Neuronal stem cell (in vitro differentiated cells): ENCODE measurements around the gene KRT15. TPM values are rescaled to one million over a fixed set of nuclear protein-coding genes. Genes with fewer than 3 reads are reported as not detected.

Experiments
- DNase-seq: peaks from one replicate; pipeline ENCODE4 v3.0.0-alpha.2; 2013; ENCODE audit warnings: low spot score
- H2AFZ ChIP-seq: one replicate; pipeline ENCODE4 v1.6.1; 2013; ENCODE audit warnings: mild to moderate bottlenecking, low read length, inconsistent platforms
- H2AK5ac ChIP-seq: 2 replicates; pipeline ENCODE4 v1.6.1; 2013; ENCODE audit warnings: low read depth, mild to moderate bottlenecking, inconsistent platforms, low read length, moderate library complexity, mixed read lengths
- H2BK120ac ChIP-seq: 2 replicates; pipeline ENCODE4 v1.6.1; 2013; ENCODE audit warnings: low read depth, mild to moderate bottlenecking, inconsistent platforms, low read length, moderate library complexity, mixed read lengths
- H2BK12ac ChIP-seq: one replicate; pipeline ENCODE4 v1.6.1; 2013; ENCODE audit warnings: low read length, inconsistent platforms
- H2BK15ac ChIP-seq: 2 replicates; pipeline ENCODE4 v1.6.1; 2013; ENCODE audit warnings: mild to moderate bottlenecking, low read length, inconsistent platforms, mixed read lengths
- H2BK5ac ChIP-seq: one replicate; pipeline ENCODE4 v1.6.1; 2013; ENCODE audit warnings: inconsistent platforms, mild to moderate bottlenecking, low read length, moderate library complexity
- H3K14ac ChIP-seq: one replicate; pipeline ENCODE4 v1.6.1; 2013; ENCODE audit warnings: low read length, inconsistent platforms
- H3K18ac ChIP-seq: 2 replicates; pipeline ENCODE4 v1.6.1; 2013; ENCODE audit warnings: low read length, inconsistent platforms
- H3K23ac ChIP-seq: 2 replicates; pipeline ENCODE4 v1.6.1; 2013; ENCODE audit warnings: low read depth, mild to moderate bottlenecking, mixed read lengths, low read length, inconsistent platforms; ENCODE audit not compliant: poor library complexity
- H3K27ac ChIP-seq: replicated peaks from 3 replicates; pipeline ENCODE4 v1.5.1; 2013; ENCODE audit warnings: low read length, inconsistent platforms
- H3K27me3 ChIP-seq, 3 experiments: 2 replicates each; pipeline ENCODE4 v1.6.1; 2013; ENCODE audit warnings: low read length in 3 of 3, mild to moderate bottlenecking in 2 of 3, inconsistent platforms in 1 of 3, low read depth in 1 of 3, mixed read lengths in 1 of 3, moderate library complexity in 1 of 3; ENCODE audit not compliant: control insufficient read depth in 3 of 3, insufficient read depth in 3 of 3
- H3K36me3 ChIP-seq, 2 donors: replicated peaks in 1 of 2; 2 replicates each; pipeline ENCODE4 v1.6.1; 2013; ENCODE audit warnings: low read length in 2 of 2; ENCODE audit not compliant: control insufficient read depth in 2 of 2, insufficient read depth in 2 of 2
- H3K4ac ChIP-seq: 2 replicates; pipeline ENCODE4 v1.6.1; 2013; ENCODE audit warnings: inconsistent platforms, mild to moderate bottlenecking, low read length, moderate library complexity
- H3K4me1 ChIP-seq, 2 donors: 1 replicate in 1 of 2; 2 replicates in 1 of 2; pipeline ENCODE4 v1.6.1; 2013; ENCODE audit warnings: low read length in 2 of 2, low read depth in 1 of 2; ENCODE audit not compliant: control insufficient read depth in 2 of 2, insufficient read depth in 1 of 2
- H3K4me2 ChIP-seq: one replicate; pipeline ENCODE4 v1.6.1; 2013; ENCODE audit warnings: mild to moderate bottlenecking, low read length, inconsistent platforms; ENCODE audit not compliant: insufficient read depth, poor library complexity, severe bottlenecking
- H3K4me3 ChIP-seq, 2 donors: 2 replicates each; pipeline ENCODE4 v1.5.1; 2013; ENCODE audit warnings: low read length in 2 of 2, mild to moderate bottlenecking in 2 of 2, inconsistent platforms in 1 of 2, moderate library complexity in 1 of 2
- H3K79me1 ChIP-seq: one replicate; pipeline ENCODE4 v1.6.1; 2013; ENCODE audit warnings: low read depth, mild to moderate bottlenecking, inconsistent platforms, low read length, moderate library complexity
- H3K9ac ChIP-seq: one replicate; pipeline ENCODE4 v1.6.1; 2013; ENCODE audit warnings: mild to moderate bottlenecking, low read depth, low read length, inconsistent platforms; ENCODE audit not compliant: poor library complexity
- H3K9me3 ChIP-seq, 2 donors: replicated peaks in 1 of 2; 2 replicates each; pipeline versions ENCODE3 to v1.6.1; 2013; ENCODE audit warnings: low read length in 2 of 2, mild to moderate bottlenecking in 2 of 2, inconsistent platforms in 1 of 2, low read depth in 1 of 2, mixed read lengths in 1 of 2, moderate library complexity in 1 of 2; ENCODE audit not compliant: control insufficient read depth in 2 of 2, insufficient read depth in 1 of 2
- H4K8ac ChIP-seq: one replicate; pipeline ENCODE4 v1.6.1; 2013; ENCODE audit warnings: low read depth, mild to moderate bottlenecking, inconsistent platforms, low read length, moderate library complexity
- H4K91ac ChIP-seq: one replicate; pipeline ENCODE4 v1.6.1; 2013; ENCODE audit warnings: low read length, low read depth, mild to moderate bottlenecking, inconsistent platforms; ENCODE audit not compliant: poor library complexity
- WGBS, 2 donors: extraction: QIAGEN DNeasy Blood & Tissue Kit; methylation state at CpG; one replicate each; pipeline ENCODE4 v1.1.7; 2013; ENCODE audit warnings: missing lambda C conversion rate in 2 of 2, mixed read lengths in 1 of 2; ENCODE audit not compliant: insufficient read length in 2 of 2, insufficient replicate concordance in 1 of 2; ENCODE audit errors: extremely low coverage in 2 of 2; 5-methylcytosine and 5-hydroxymethylcytosine counted together
- polyA plus RNA-seq, 2 experiments: library from polyadenylated mRNA; stranded (reverse); fragments of 200-250 nt; gene quantifications; one replicate each; pipeline ENCODE4 v1.2.3, GENCODE V29; 2013

KRT15 gene
- 0.01 TPM for polyA plus RNA-seq (2013, experiment 1 of 2)
- polyA plus RNA-seq (2013, experiment 2 of 2): 0.01 TPM

DNA sequence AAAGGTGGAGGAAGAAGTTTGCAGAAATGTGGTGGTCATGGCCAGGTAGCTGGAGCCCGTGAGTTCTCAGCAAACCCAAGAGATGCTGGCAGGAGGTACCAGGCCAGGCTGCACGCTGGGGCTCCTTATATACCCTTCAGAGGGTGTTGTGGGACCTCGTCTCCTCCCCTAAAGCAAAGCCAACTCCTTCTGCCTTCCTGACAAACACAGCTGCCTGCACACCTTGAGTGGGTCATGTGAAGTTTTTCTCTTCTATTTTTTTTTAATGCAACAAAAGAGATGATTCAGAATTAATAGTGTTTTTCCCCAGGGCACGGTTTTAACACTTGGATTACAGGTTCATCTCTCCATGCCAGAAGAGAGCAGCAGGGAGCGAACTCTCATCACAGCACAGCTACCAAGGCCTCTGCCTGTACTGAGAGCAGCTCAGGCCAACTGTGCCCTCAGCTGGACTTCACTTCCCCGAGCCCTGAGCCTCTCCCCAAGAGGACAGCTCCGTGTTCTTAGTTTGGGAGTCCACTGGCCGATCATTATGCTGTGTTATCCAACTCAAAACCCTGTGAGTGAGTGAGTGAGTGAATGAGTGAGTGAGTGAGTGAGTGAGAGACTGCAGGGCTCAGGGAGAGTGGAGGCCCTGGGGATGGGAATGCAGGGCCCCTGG is at the start of gene KRT15:
TSS of gene KRT15 (minus strand) at position 102 of the 661 bp plus-strand sequence. CDS start at position 39, 63 bp downstream.
- no peak within 1 kb of the TSS for H3K27ac ChIP-seq
- no CpG with 5 or more reads among the region's 8 CpGs for WGBS, 2 donors

DNA sequence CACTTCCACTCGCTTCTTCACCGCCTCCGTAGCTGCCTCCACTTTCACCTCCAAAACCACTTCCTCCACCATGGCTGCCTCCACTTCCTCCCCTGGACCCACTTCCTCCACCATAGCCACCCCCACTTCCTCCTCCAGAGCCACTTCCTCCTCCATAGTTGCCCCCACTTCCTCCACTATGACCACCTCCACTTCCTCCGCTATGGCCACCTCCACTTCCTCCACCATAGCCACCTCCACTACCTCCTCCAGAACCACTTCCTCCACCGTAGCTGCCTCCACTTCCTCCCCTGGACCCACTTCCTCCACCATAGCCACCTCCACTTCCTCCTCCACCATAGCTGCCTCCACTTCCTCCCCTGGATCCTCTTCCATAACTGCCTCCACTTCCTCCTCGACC is 48.6 kb upstream of the KRT15 start:
- H2BK5ac ChIP-seq: no peak overlapping the region
- DNase-seq: no peak
- H2AK5ac ChIP-seq: no peak overlapping the region
- H3K27me3 ChIP-seq: peaks cover 0 to 3% (median 0%) of the 10 kb centered on the region in 3 experiments
- H4K91ac ChIP-seq: no peak overlapping the region
- H3K4me2 ChIP-seq: no peak overlapping the region
- no peaks in the 10 kb centered on the region for H3K36me3 ChIP-seq
- no peak overlapping the region for H3K4ac ChIP-seq
- H4K8ac ChIP-seq: no peak overlapping the region
- H3K14ac ChIP-seq: no peak overlapping the region
- no peak overlapping the region for H3K23ac ChIP-seq
- no peak overlapping the region for H2BK15ac ChIP-seq
- H2BK12ac ChIP-seq: no peak overlapping the region
- H2BK120ac ChIP-seq: no peak overlapping the region
- H3K4me1 ChIP-seq: no peaks in the 10 kb centered on the region
- no CpG with 5 or more reads among the region's 6 CpGs for WGBS, 2 donors
- no peaks in the 10 kb centered on the region for H3K79me1 ChIP-seq
- no peak overlapping the region for H3K9ac ChIP-seq
- no peak overlapping the region for H2AFZ ChIP-seq
- no peak overlapping the region for H3K27ac ChIP-seq
- H3K9me3 ChIP-seq: no peaks in the 10 kb centered on the region
- H3K18ac ChIP-seq: no peak overlapping the region
- no peak overlapping the region for H3K4me3 ChIP-seq

More for the DNA sequence above, at the start of gene KRT15:
- H3K9ac ChIP-seq: peak within 1 kb of the TSS; percentile 10
- H3K79me1 ChIP-seq: peaks cover 2% of the 10 kb centered on the region
- H3K4me2 ChIP-seq: no peak within 1 kb of the TSS
- H3K4ac ChIP-seq: no peak within 1 kb of the TSS
- H3K36me3 ChIP-seq: peaks cover 0 to 9% of the 10 kb centered on the region in 2 donors
- no peak within 1 kb of the TSS for H2BK120ac ChIP-seq
- no peak within 1 kb of the TSS for H4K91ac ChIP-seq
- DNase-seq: no peak
- H2BK5ac ChIP-seq: peak within 1 kb of the TSS; percentile 34
- peak within 1 kb of the TSS; percentile 88 for H2AK5ac ChIP-seq
- no peak within 1 kb of the TSS for H4K8ac ChIP-seq
- H3K4me1 ChIP-seq: peaks cover 0 to 2% of the 10 kb centered on the region in 2 donors
- no peak within 1 kb of the TSS for H3K14ac ChIP-seq
- peak within 1 kb of the TSS; percentile 44 for H3K18ac ChIP-seq
- H2BK15ac ChIP-seq: peak within 1 kb of the TSS; percentile 41
- no peak within 1 kb of the TSS for H3K4me3 ChIP-seq
- peak within 1 kb of the TSS; percentile 48 for H2BK12ac ChIP-seq
- H3K9me3 ChIP-seq: no peaks in the 10 kb centered on the region
- H3K23ac ChIP-seq: peak within 1 kb of the TSS; percentile 70
- H2AFZ ChIP-seq: no peak within 1 kb of the TSS
- H3K27me3 ChIP-seq: peaks cover 0 to 4% (median 0%) of the 10 kb centered on the region in 3 experiments

DNA sequence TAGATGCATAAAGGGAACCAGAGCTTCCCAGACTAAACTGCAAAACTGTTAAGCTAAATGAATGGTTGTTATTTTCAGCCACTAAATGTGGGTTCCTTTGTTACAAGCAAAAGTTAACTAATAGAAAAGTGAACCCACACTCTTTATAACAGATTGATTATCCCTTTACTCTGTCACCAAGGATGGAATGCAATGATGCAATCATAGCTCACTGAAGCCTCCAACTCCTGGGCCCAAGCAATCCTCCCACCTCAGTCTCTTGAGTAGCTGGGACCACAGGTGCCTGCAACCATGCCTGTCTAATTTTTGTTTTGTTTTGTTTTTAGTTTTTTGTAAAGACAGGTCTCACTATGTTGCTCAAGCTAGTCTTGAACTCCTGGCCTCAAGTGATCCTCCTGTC is 46.6 kb upstream of the KRT15 start:
- Histone ChIP-seq H2BK5ac (no peak overlapping the region), H3K4me2 (no peak overlapping the region), H3K14ac (no peak overlapping the region), H3K4me3 (no peak overlapping the region), H3K18ac (no peak overlapping the region), H3K27ac (no peak overlapping the region), H2BK12ac (no peak overlapping the region), H3K9me3 (no peaks in the 10 kb centered on the region), H3K9ac (no peak overlapping the region), H2AFZ (no peak overlapping the region), H3K79me1 (no peaks in the 10 kb centered on the region), H2BK120ac (no peak overlapping the region), H3K36me3 (no peaks in the 10 kb centered on the region), H3K4me1 (no peaks in the 10 kb centered on the region), H3K4ac (no peak overlapping the region), H4K91ac (no peak overlapping the region), H3K27me3 (no peaks in the 10 kb centered on the region), H2AK5ac (no peak overlapping the region), H2BK15ac (no peak overlapping the region), H3K23ac (no peak overlapping the region), H4K8ac (no peak overlapping the region)
- DNase-seq: no peak

DNA sequence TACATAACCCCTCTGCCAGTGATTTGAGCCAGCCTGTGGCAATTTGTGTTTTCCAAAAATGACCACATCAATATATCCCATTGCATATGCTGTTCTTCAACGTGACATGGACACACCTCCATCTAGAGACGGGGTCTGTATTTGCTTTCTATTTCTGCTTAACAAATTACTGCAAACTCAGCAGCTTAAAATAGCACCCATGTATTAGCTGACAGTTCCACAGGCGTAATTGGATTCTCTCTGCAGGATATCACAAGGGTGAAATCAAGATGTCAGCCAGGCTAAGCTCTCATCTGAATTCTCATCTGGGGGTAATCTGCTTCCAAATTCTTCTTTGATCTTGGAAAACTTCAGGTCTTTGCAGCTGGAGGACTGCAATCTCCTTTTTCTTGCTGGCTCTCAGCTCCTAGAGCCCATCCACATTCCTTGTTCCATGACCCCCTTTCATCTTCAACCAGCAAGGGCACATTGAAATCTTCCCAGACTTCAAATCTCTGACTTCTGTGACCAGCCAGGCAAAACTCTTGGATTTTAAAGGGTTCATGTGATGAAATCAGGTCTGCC is 45.0 kb upstream of the KRT15 start:
- Histone ChIP-seq H3K4me3 (no peak overlapping the region), H2BK120ac (no peak overlapping the region), H3K4me2 (no peak overlapping the region), H3K18ac (no peak overlapping the region), H3K79me1 (no peaks in the 10 kb centered on the region), H4K8ac (no peak overlapping the region), H3K4ac (no peak overlapping the region), H2BK12ac (no peak overlapping the region), H3K14ac (no peak overlapping the region), H2AFZ (no peak overlapping the region), H3K27ac (no peak overlapping the region), H2BK5ac (no peak overlapping the region), H2AK5ac (no peak overlapping the region), H4K91ac (no peak overlapping the region), H3K36me3 (no peaks in the 10 kb centered on the region), H3K9ac (no peak overlapping the region), H3K4me1 (no peaks in the 10 kb centered on the region), H3K27me3 (no peaks in the 10 kb centered on the region), H3K23ac (no peak overlapping the region), H2BK15ac (no peak overlapping the region), H3K9me3 (no peaks in the 10 kb centered on the region)
- no peak for DNase-seq
- no CpG with 5 or more reads among the region's 3 CpGs for WGBS, 2 donors
